Measurements from ENCODE around the gene GANAB. TPM values are rescaled to one million over a fixed set of nuclear protein-coding genes. Genes with fewer than 3 reads are reported as not detected.

Gene GANAB
- total and polyA plus RNA-seq, 2 of the 13 experiments (the other 11 are each of a cell fraction or from before 2014, with no cell fraction given), result 99.5 to 234 TPM

- TF ChIP-seq ATF7 (IDR thresholded peaks at IDR 0.05), result no peak
- TF ChIP-seq ATF7 (CRISPR knock-in tag; IDR thresholded peaks at IDR 0.05), result no peak
- TF ChIP-seq THYN1 (CRISPR knock-in tag; IDR thresholded peaks at IDR 0.05; ENCODE audit: borderline replicate concordance, low read depth), result no peak
- peak; percentile 77; the same call in 1 of the 2 replicates for TF ChIP-seq MXD3 (CRISPR knock-in tag; IDR thresholded peaks at IDR 0.05)
- no peak for TF ChIP-seq FUBP1 (CRISPR knock-in tag; IDR thresholded peaks at IDR 0.05; ENCODE audit: borderline replicate concordance)
- no peak for TF ChIP-seq SYNCRIP (IDR thresholded peaks at IDR 0.05; ENCODE audit: insufficient read depth, low read depth, low read length)
- TF ChIP-seq ZNF749 (CRISPR knock-in tag; IDR thresholded peaks at IDR 0.05; ENCODE audit: borderline replicate concordance), result 0 out of 2 replicates have a peak, but pooled peaks have one; percentile 21
- TF ChIP-seq MLX (CRISPR knock-in tag; IDR thresholded peaks at IDR 0.05), result 0 out of 2 replicates have a peak, but pooled peaks have one; percentile 32
- peak; percentile 77 for TF ChIP-seq AGO2 (optimal IDR thresholded peaks at IDR 0.05; ENCODE audit: low read depth, low read length)
- no peak for TF ChIP-seq SAFB2 (CRISPR knock-in tag; IDR thresholded peaks at IDR 0.05; ENCODE audit: borderline replicate concordance, low read depth)
- TF ChIP-seq MTA3 (CRISPR knock-in tag; IDR thresholded peaks at IDR 0.05), result no peak
- no peak for TF ChIP-seq ZBTB42 (CRISPR knock-in tag; IDR thresholded peaks at IDR 0.05)
- no peak for TF ChIP-seq ZBTB49 (CRISPR knock-in tag; IDR thresholded peaks at IDR 0.05; ENCODE audit: borderline replicate concordance)
- TF ChIP-seq MEIS1 (CRISPR knock-in tag; IDR thresholded peaks at IDR 0.05; ENCODE audit: borderline replicate concordance), result no peak; the same call in 1 of the 2 replicates
- no peak for TF ChIP-seq ZNF234 (CRISPR knock-in tag; conservative IDR thresholded peaks at IDR 0.05)
- peak; percentile 83; the same call in 1 of the 2 replicates for TF ChIP-seq GZF1 (CRISPR knock-in tag; IDR thresholded peaks at IDR 0.05)
- no peak for TF ChIP-seq CHD2 (IDR thresholded peaks at IDR 0.05; ENCODE audit: low read depth, low read length)
- TF ChIP-seq SRY (CRISPR knock-in tag; IDR thresholded peaks at IDR 0.05), result 0 out of 2 replicates have a peak, but pooled peaks have one; percentile 66
- no peak for TF ChIP-seq AHR (CRISPR knock-in tag; IDR thresholded peaks at IDR 0.05)
- TF ChIP-seq YY1 (IDR thresholded peaks at IDR 0.05; ENCODE audit: insufficient read depth, insufficient replicate concordance, low read depth, low read length), result peak; percentile 70
- TF ChIP-seq ZNF441 (CRISPR knock-in tag; IDR thresholded peaks at IDR 0.05; ENCODE audit: borderline replicate concordance), result peak; percentile 67; the same call in 1 of the 2 replicates
- no peak for TF ChIP-seq MTA1 (CRISPR knock-in tag; IDR thresholded peaks at IDR 0.05; ENCODE audit: borderline replicate concordance)
- 0 out of 2 replicates have a peak, but pooled peaks have one; percentile 67 for TF ChIP-seq ZNF839 (CRISPR knock-in tag; IDR thresholded peaks at IDR 0.05; ENCODE audit: borderline replicate concordance)
These were observed 32.6 kb upstream of the GANAB start, which contains the start of gene UBXN1 (continued) for GRCh38 chr11:62678770-62679696.
